Epithelial cell of esophagus (primary cell): ENCODE data around the gene MYCBP2.

Source experiments
- DNase-seq: peaks from one replicate; pipeline ENCODE4 v3.0.0; 2010; ENCODE audit warnings: low read depth
- H3K4me3 ChIP-seq: 2 replicates; pipeline ENCODE4 v1.5.1; 2011; ENCODE audit warnings: mild to moderate bottlenecking, low read length, control low read depth
- TF ChIP-seq, protein P1 (sequence below): IDR thresholded peaks from 2 replicates; pipeline ENCODE4 v1.5.1; 2011; ENCODE audit warnings: low read depth, mild to moderate bottlenecking, low read length, control low read depth, inconsistent platforms; ENCODE audit not compliant: insufficient read depth; ENCODE audit errors: missing control alignments

The MYCBP2 gene

DNA sequence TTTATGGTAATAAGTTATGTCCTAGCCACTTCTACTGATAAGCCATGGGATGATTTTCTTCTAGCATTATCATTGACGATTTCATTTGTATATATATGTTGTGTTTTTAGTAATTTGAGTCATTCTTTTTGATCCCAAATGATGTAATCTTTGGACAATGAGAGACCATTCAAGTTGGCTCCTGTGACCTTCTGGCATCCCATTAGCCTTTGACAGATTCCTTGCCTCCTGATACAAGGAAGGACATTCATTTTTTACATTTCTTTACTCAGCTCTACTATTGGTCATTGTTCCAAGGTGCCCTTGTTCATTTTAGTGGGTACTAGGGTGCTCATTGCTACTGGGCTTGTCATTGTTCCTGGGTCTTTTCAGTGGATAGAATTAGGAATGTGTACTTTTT lies 35.3 kb upstream of the MYCBP2 start:
- TF ChIP-seq, protein P1, sequence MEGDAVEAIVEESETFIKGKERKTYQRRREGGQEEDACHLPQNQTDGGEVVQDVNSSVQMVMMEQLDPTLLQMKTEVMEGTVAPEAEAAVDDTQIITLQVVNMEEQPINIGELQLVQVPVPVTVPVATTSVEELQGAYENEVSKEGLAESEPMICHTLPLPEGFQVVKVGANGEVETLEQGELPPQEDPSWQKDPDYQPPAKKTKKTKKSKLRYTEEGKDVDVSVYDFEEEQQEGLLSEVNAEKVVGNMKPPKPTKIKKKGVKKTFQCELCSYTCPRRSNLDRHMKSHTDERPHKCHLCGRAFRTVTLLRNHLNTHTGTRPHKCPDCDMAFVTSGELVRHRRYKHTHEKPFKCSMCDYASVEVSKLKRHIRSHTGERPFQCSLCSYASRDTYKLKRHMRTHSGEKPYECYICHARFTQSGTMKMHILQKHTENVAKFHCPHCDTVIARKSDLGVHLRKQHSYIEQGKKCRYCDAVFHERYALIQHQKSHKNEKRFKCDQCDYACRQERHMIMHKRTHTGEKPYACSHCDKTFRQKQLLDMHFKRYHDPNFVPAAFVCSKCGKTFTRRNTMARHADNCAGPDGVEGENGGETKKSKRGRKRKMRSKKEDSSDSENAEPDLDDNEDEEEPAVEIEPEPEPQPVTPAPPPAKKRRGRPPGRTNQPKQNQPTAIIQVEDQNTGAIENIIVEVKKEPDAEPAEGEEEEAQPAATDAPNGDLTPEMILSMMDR, result no peak
- no peak overlapping the region for H3K4me3 ChIP-seq
- DNase-seq, result no peak

DNA sequence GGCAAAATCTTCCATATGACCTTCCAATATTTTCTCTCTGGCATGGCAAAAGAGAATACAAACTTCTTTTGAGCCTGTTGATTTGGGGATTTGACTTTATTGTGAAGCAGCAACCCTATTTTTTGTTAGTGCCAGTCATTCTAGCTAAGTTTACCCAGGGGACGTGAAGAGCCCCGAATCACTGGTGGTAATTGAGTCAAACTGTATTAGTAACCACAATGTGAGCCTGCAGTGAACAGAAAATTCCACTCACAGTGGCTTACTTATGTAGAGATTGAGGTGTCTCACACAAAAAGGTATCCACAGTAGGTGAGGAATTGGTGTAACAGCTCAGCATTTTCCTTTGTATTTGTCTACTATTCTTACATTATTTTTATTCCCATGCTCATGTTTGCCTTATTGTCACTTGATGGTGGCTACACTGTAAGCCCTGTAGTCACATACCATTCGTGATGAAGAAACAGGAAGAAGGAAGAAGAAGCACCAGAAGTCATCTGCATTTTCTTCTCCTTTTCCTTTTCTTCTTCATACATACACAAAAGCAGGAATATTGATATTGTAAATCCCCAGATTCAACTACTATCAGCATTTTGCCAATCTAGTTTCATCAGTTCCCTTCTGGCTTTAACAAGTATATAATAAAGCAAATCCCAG lies 33.3 kb upstream of the MYCBP2 start:
- no peak overlapping the region for H3K4me3 ChIP-seq
- no peak for DNase-seq
- TF ChIP-seq, protein P1, result no peak

DNA sequence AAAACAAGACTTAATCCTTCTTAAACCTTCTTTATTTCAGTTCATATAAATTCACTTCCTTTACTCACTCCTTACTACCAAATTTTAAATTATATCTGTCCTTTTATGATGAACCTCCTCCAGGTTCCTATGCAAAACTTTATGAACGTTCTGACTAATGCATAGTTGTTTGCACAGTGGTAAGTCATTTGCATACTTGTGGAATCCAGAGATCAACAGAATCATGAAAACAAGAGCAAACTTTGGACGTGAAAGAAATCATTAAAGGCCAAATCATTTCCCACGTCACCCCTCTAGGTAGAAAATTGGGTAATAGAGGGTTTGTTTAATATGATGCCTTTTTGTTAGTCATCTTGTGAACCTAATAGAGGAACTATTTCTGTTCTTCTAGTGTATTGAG lies 32.3 kb upstream of the MYCBP2 start:
- TF ChIP-seq, protein P1, result no peak
- DNase-seq, result peak; percentile 23
- H3K4me3 ChIP-seq, result no peak overlapping the region

DNA sequence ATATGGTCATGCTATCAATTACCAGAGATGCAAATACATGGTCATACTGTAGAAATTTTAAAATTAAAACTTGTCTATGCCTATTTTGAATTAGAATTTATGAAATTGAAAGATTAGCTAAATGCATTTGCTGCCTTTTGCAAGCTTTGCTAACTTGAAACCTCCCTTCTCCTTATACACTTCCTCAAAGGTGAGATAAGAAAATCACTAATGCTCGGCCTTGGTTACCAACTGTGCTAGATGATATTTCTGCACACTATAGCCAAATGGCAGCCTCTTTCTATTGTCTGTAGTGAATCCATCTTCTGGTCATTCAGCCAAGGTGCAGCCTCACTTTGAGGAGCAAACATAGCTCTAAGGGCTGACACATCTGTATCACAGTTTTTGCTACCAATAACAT lies 31.1 kb upstream of the MYCBP2 start:
- TF ChIP-seq, protein P1, result no peak
- DNase-seq, result no peak
- no peak overlapping the region for H3K4me3 ChIP-seq

DNA sequence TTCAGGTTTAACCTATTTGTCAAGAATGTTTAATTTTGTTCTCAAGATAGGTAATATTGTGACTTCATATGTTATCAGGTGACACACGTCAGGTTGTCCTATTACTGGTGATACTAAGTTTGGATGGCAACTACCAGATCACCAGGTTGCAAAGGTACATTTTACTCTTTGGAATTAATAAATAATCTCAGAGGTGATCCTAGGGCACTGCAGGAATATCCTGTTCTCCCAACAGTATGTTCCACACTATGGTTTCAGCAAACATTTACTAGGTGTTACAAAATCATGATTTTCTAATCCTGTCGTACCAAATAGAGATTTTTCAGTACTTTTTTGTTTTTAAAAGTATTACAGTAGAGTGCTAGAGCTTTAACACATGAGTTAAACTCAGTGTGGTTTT lies 29.3 kb upstream of the MYCBP2 start:
- TF ChIP-seq, protein P1, result no peak
- no peak overlapping the region for H3K4me3 ChIP-seq
- no peak for DNase-seq

DNA sequence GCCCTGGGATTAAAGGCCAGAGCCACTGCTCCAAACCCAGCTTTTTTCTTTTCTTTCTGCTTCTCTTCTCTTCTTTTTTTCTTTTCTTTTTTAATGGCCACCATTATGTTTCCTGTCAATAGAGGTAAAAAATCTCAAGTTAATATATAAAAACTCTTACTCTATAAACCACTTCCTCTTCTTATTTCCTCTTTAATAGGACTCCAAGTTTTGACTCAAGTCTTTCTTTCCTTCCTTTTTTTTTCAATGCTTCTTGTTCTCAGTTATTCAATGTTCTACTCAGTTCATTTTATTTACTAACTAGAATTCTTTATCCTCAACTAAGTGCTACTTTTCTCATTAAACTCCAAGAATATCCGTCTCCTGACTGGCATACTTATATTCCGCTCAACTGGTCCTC lies 27.1 kb upstream of the MYCBP2 start:
- no peak for DNase-seq
- no peak overlapping the region for H3K4me3 ChIP-seq
- TF ChIP-seq, protein P1, result no peak

DNA sequence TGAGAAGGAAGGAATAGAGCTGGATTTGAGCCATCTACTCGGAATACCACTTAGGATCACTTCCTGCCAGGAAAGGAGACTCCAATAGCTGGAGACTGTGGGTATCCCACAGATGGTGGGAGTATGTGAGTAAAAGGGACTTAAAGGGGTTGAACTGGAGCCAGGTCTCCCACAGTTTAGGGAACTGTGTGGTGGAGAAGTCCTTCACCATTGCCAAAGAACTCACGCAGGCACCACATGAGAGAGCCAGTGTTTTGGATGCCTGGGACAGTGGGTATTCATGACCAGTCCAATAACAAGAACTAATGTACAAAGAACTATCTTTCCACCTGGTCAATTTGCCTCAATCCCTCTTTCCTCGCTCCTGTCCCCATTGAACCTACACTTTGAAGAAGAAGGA lies 24.4 kb upstream of the MYCBP2 start:
- DNase-seq, result no peak
- TF ChIP-seq, protein P1, result no peak
- no peak overlapping the region for H3K4me3 ChIP-seq
